HFFc6 (cell line): ENCODE data around the gene LTC4S. TPM values are rescaled to one million over a fixed set of nuclear protein-coding genes. Genes with fewer than 3 reads are reported as not detected.
A peak's percentile ranks its signal among the peaks of the same experiment; 100 is the strongest.

Experiments used
- DNase-seq: peaks from one replicate; pipeline ENCODE4 v3.0.0-alpha.2; 2018
- H3K27ac Mint-ChIP-seq: 2 replicates; pipeline ENCODE4 v1.8.0; 2020; ENCODE audit warnings: mild to moderate bottlenecking, mixed read lengths
- H3K27me3 Mint-ChIP-seq: 2 replicates; pipeline ENCODE4 v1.8.0; 2021; ENCODE audit warnings: mild to moderate bottlenecking, moderate library complexity, mixed read lengths; ENCODE audit not compliant: insufficient read depth
- H3K36me3 Mint-ChIP-seq: 2 replicates; pipeline ENCODE4 v1.8.0; 2021; ENCODE audit warnings: low read depth, mixed read lengths
- H3K4me1 Mint-ChIP-seq: 2 replicates; pipeline ENCODE4 v1.8.0; 2020; ENCODE audit warnings: low read depth, mixed read lengths
- H3K4me3 Mint-ChIP-seq: 2 replicates; pipeline ENCODE4 v1.8.0; 2020; ENCODE audit warnings: mild to moderate bottlenecking, moderate library complexity, mixed read lengths
- H3K9me3 Mint-ChIP-seq: 2 replicates; pipeline ENCODE4 v1.8.0; 2020; ENCODE audit warnings: mild to moderate bottlenecking, mixed read lengths
- total RNA-seq, 6 experiments: library from RNA; stranded (reverse); fragmentation: NEBNext Ultra II Directional; extraction: Animal tissue kit (Norgen Biotek cat#: 25700); gene quantifications; 2 replicates in 1 of 6; 3 replicates in 5 of 6; pipeline ENCODE4 v1.2.3, GENCODE V29; 2021
- TF ChIP-seq, protein P1 (sequence below): fragments of 200-600 bp; sonication (generic); IDR thresholded peaks from 2 replicates; pipeline ENCODE4 v1.5.0; 2021; ENCODE audit warnings: antibody characterized with exemption, mild to moderate bottlenecking

Gene LTC4S
- total RNA-seq, 6 experiments from 2014 or later = not detected

DNA sequence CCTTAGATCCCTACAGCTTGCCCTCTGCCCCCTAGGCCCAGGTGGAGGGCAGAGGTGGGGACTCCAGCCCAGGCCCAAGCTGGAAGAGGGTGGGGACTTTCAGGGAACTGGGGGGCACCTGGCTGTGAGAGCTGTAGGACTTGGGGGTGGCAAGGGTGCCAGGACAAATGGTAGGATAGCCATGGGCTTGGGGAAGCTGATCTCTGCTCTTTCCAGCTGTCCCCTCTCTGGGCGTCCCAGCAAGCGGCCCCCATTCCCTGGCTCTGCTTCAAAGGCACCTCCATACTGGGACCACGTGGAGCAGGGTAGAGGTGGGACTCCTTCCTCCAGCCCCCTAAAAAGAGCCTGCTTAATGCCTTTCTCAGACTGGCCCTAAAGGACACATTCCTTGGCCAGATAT, 385 bp downstream of the LTC4S start:
- H3K27ac Mint-ChIP-seq = no peak overlapping the region
- H3K4me3 Mint-ChIP-seq = no peak overlapping the region
- TF ChIP-seq, protein P1, sequence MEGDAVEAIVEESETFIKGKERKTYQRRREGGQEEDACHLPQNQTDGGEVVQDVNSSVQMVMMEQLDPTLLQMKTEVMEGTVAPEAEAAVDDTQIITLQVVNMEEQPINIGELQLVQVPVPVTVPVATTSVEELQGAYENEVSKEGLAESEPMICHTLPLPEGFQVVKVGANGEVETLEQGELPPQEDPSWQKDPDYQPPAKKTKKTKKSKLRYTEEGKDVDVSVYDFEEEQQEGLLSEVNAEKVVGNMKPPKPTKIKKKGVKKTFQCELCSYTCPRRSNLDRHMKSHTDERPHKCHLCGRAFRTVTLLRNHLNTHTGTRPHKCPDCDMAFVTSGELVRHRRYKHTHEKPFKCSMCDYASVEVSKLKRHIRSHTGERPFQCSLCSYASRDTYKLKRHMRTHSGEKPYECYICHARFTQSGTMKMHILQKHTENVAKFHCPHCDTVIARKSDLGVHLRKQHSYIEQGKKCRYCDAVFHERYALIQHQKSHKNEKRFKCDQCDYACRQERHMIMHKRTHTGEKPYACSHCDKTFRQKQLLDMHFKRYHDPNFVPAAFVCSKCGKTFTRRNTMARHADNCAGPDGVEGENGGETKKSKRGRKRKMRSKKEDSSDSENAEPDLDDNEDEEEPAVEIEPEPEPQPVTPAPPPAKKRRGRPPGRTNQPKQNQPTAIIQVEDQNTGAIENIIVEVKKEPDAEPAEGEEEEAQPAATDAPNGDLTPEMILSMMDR = no peak
- H3K9me3 Mint-ChIP-seq = no peaks in the 10 kb centered on the region
- DNase-seq = no peak
- H3K36me3 Mint-ChIP-seq = no peaks in the 10 kb centered on the region; the same call in 1 of the 2 replicates
- H3K27me3 Mint-ChIP-seq = peaks cover 1% of the 10 kb centered on the region; the same call in 1 of the 2 replicates
- peaks cover 7% of the 10 kb centered on the region for H3K4me1 Mint-ChIP-seq

DNA sequence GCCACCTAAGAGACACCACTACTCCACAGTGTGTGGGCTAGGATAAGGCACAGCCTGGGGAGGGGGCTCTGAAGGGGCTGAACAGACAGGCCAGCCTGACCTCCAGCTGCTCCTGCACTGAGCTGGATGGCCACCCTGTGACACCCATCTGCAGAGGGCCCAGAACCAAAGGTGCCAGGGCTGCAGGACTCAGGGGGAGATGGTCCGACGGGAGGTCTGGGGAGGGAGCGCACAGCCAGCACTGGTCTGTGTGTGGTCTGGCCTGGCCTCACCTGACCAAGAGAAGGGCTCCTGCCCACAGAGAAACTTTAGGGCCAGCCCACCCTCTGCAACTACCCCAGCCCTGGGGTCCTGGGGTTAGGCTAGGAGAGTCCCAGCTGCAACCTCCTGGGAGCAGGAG, 789 bp downstream of the LTC4S start:
- Mint-ChIP-seq H3K36me3 (peaks cover 3% of the 10 kb centered on the region; the same call in 1 of the 2 replicates), H3K27me3 (peaks cover 1% of the 10 kb centered on the region; the same call in 1 of the 2 replicates), H3K9me3 (no peaks in the 10 kb centered on the region), H3K4me1 (peaks cover 7% of the 10 kb centered on the region), H3K4me3 (peak overlapping the region; percentile 39), H3K27ac (no peak overlapping the region; the same call in 1 of the 2 replicates)
- TF ChIP-seq, protein P1 = no peak
- no peak for DNase-seq

DNA sequence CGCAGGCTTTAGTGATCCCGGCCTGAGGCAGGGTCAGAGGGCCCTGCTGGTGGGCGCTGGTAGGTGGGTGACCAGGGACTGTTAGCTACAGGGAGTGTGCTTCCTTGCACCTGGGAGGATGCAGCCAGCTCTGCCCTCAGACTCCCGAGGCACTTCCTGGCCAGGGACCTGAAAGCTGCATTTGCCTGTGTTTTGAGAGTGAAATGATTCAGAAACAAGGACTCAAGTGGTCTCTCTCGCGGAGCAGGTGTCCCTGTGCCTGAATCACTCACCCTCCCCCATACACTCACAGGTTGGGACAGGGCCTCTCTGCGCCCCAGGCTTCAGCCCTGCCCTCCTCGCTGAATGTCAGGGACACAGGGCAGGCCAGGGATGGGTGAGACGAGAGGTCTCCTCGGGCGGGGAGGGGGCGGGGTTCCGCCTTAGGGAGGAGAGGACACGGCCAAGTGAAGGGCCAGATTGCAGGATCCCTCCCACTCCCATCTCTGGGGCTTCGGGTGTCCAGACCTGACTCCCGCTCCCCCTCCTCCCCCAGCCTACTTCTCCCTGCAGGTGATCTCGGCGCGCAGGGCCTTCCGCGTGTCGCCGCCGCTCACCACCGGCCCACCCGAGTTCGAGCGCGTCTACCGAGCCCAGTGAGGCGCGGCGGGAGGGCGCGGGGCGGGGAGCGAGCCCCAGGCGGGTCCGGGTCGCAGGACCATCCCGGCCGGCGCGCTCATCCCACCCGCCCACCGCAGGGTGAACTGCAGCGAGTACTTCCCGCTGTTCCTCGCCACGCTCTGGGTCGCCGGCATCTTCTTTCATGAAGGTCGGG, 1.5 kb downstream of the LTC4S start:
- Mint-ChIP-seq H3K27ac (no peak overlapping the region; the same call in 1 of the 2 replicates), H3K9me3 (no peaks in the 10 kb centered on the region), H3K4me1 (peaks cover 7% of the 10 kb centered on the region), H3K36me3 (peaks cover 6% of the 10 kb centered on the region; the same call in 1 of the 2 replicates), H3K4me3 (peak overlapping the region; percentile 39), H3K27me3 (peaks cover 1% of the 10 kb centered on the region; the same call in 1 of the 2 replicates)
- no peak for DNase-seq
- TF ChIP-seq, protein P1 = no peak

DNA sequence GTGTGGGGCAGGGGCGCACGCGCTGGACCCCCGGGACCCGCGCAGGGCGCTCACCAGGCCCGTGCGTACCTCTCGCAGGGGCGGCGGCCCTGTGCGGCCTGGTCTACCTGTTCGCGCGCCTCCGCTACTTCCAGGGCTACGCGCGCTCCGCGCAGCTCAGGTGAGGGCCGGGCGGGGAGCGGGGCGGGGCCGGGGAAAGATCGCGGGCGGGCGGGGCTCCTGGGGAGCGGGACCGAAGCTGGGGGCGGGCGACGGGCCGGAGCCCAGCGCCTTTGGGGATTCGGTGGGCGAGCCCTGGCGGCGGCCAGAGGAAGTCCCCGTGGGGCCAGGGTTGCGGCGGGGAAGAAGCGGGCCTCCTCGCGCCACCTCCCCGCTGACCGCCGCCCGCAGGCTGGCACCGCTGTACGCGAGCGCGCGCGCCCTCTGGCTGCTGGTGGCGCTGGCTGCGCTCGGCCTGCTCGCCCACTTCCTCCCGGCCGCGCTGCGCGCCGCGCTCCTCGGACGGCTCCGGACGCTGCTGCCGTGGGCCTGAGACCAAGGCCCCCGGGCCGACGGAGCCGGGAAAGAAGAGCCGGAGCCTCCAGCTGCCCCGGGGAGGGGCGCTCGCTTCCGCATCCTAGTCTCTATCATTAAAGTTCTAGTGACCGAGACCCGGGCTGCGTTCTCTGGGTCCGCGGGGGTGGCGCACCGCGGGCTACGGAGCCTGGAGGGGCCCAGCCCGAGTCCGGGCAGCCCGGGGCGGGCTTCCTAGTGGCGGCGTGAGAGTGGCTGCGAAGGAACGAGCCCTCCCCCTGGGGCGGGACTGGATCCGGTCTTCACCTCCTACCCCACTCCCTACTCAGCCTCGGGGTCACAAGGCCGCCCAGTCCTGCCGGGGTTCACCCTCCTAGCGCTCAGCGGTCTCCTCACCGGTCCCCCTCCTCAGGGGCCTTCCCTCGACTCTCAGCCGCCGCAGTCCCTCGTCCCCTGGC, 2.4 kb downstream of the LTC4S start:
- H3K27ac Mint-ChIP-seq = peak overlapping the region; percentile 15
- peaks cover 1% of the 10 kb centered on the region; the same call in 1 of the 2 replicates for H3K27me3 Mint-ChIP-seq
- peaks cover 6% of the 10 kb centered on the region; the same call in 1 of the 2 replicates for H3K36me3 Mint-ChIP-seq
- H3K4me3 Mint-ChIP-seq = peak overlapping the region; percentile 62
- H3K9me3 Mint-ChIP-seq = no peaks in the 10 kb centered on the region
- peak; percentile 73 for DNase-seq
- TF ChIP-seq, protein P1 = peak; percentile 89
- peaks cover 7% of the 10 kb centered on the region for H3K4me1 Mint-ChIP-seq

DNA sequence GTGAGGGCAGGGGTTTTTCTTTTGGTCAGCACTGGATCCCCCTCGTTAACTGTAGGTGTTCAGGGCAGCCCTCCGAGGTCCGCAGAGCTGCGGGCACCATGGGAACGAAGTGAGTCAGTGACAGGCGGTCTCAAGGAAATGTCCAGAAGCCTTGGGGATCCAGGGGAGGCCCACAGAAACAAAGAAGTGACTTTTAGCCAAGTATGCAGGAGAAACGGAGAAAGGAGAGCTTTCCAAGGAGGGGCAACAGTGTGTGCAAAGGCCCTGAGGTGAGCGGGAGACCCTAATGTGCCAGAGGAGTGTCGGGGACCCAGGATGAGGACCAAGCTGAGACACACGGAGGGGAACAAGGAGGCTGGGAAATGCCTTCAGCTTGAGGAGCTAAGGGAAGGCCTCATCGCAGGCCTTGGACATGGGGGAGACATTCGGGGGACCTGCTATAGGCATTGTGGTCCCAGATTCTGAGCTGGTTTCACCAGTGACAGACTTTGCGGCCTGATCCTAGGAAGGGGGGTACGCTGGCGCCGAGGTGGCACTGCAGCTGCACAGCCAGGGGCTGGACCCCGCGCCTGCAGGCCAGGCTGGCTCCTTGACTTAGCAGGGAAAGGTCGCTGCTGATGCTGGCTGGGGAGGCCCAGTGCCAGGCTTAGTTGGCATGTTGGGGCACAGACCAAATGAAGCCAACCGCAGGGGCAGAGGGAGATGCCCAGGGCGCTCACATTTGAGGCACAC, 3.3 kb downstream of the LTC4S start:
- H3K4me3 Mint-ChIP-seq = peak overlapping the region; percentile 62
- H3K27ac Mint-ChIP-seq = peak overlapping the region; percentile 15
- TF ChIP-seq, protein P1 = no peak
- H3K4me1 Mint-ChIP-seq = peaks cover 7% of the 10 kb centered on the region
- no peak for DNase-seq
- no peaks in the 10 kb centered on the region for H3K9me3 Mint-ChIP-seq
- peaks cover 1% of the 10 kb centered on the region; the same call in 1 of the 2 replicates for H3K27me3 Mint-ChIP-seq
- peaks cover 10% of the 10 kb centered on the region; the same call in 1 of the 2 replicates for H3K36me3 Mint-ChIP-seq
